ENCODE data around the gene CNTN5.
"Not testable (repeated sequence)": the region's sequence is repeated elsewhere in the genome, so short reads cannot be mapped to it uniquely, and the experiment has no call there.

Gene CNTN5

DNA sequence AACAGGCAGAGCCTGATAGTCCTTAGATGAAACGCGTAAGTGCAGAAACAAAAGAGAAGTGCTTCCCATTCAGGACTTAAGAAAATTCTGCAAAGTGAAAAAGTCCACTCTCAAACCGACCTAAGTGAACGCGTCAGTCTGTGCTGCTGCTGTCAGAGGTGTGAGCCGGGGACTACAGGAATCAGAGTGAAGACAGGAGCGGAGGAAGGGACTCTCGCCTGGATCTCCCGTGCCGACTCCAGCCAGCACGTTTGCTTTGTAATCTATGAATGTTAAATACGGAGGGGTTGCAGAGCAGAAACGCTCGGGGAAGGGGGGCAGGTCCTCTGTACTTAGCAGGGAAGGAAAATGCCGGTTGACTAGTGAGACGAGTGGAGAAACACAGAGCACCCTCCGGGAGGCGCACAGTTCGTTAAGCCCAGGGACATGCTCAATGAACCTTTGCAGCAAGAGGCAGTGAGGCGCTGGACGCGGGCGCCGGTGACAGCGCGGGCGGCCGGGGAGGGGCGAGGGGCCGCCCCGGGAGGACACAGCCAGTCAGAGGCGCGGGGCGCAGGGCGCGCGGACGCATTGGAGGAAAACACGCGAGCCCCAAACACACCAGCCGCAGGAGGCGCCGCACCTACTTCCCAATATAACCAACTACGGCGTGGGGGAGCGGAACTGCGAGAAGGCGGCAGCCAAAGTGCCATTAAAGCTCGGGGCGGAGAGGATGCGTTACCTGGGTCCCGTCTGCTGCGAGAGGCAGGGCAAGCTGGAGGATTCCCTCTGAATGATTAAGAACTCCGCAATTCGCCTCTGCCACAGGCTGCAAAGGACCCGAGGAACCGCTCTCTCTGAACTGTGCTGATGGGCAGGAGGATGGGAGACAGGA lies at the start of gene CNTN5:
TSS of gene CNTN5 (plus strand) at position 598 of the 874 bp plus-strand sequence.
- DNase-seq = no peak

DNA sequence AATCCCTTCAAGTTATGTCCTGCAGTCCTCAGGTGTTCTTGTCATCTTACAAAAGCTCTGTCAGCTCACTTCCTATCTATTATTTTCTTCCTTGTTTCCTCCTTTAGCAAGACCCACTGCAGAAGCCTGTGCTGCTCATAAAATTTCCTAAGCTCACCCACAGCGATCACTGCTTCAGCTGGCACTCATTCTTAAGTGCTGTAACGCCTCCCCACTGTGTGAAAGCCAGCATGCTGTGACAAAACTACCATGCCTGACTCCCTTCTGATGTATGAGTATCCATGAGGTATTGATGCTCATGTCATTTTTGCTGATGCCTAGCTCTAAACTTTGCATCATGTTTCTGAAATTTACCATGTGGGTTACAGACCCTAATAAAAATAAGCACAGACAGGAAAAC lies 41.5 kb upstream of the CNTN5 start:
- DNase-seq = no peak

DNA sequence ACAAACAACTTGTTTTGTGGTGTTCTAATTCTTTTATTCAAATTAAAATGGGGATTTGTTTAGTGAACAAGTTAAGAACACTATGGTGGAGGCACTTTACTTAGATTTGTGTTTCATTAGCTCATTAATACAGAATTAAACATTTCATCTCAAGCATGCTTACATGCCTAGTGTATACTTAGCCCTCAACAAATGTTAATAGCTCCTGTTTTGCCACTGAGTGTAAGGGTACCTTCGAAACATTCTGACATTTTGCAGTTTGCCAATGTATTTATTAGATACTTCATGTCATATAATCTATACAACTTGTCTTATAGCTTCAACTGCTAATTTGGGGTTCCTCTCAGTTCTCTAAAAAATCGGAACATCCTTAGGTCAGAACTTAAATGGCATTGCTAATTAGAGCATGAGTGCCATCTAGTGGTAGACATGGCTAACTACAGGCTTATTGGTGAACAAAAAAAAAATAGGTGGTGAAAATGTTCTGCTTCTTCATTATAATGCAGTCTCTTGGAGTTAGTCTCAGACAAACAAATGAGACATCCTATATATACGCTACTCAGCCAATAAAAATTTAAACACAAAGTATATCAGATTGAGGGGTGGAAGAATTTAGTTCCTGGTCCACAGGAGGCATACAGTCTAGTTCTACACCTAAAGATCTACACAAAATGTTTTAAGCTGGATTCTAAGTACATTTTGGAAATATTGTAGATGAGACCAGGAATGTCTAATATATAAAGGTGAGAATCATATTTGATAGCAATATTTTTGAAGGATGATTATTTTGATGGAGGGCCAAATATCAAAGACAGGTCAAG lies 4.9 kb upstream of the CNTN5 start:
- DNase-seq = no peak

- DNase-seq = no peak
Observed at GRCh38 chr11:99019696-99020095, 1.1 kb upstream of the CNTN5 start.

DNA sequence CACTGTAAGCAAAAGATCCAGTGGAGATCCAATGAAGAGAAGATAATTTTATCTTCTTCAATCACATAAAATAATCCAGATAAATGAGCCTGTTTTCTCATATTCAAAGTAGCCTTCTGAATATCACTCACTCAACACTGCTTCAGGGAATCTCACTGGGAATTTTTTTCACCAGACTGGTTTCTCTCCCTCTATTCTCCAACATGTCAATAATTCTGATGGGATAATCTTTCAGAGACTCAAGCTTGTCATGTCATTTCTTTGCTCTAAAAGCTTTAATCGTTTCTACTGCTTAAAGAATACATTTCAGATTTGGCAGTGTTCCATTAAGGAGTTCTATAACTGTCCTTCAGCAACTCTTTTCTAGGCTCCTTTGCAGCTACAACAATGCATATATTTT lies 16.3 kb downstream of the CNTN5 start:
- no peak for DNase-seq

DNA sequence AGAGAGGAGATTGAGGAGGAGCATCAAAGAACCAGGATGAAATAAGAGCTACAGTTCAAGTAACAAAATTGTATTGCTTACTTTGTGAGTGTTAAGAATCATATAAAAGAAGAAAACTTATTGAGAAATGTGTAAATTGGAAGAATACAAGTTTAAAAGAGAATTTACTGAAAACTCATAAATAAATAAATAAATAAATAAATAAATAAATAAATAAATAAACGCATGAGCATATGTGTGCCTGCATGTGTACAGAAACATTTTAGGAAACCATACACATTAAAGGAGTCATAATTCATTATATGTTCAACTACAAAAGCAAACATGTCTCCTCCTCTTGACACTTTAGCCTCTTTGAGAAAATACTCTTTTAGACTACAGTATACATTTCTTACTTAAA lies 42.6 kb downstream of the CNTN5 start:
- DNase-seq = no peak

GRCh38 chr11:99065121-99065520 lies 44.4 kb downstream of the CNTN5 start:
- no peak for DNase-seq

GRCh38 chr11:99066618-99067317 lies 46.0 kb downstream of the CNTN5 start:
- DNase-seq = no peak

GRCh38 chr11:99068832-99069231 lies 48.1 kb downstream of the CNTN5 start:
- DNase-seq = no peak

DNA sequence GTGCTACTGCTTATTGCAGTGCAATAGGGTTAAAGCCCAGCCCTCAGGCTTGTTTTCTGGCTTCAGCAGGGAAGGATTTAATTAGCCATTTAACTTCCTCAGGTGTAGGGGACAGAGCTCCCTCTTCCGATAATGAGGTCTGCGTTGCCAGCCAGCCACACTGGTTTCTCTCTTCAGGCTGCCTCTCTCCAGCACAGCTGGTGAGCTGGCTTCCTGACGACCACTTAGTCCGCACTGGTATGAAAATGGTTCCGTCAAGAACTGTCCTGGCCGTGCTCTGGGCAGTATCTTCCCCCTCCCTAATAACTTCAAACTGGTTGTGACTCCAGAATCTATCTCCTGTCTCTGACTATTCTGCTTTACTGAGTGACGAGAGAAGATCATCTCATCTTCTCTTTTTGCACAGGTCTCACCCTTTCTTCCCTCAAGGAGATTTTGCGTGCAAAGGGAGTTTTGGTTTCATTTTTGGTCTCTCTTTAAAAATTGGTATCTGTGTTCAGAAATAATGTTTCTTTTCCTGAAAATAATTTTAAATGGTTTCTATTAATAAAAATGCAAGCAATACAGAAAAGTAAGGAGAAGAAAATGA lies 49.2 kb downstream of the CNTN5 start:
- no peak for DNase-seq

DNA sequence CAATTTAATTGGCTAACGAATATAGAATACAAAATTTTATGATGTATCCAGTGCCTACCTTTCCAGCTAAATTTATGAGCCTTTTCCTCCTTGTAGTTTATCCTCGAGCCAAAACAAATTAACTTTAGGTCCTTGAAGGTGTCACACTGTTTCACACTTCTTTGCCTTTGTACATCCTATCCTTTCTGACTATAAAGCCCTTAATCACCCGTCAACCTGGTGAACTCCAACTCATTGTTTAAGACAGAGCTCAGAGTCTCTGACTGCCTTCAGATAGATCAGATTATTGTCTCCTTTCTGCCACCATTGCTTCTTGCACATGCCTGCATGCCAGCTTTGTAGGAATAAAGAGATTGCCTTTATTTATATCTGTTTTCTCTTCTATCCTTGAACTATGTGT lies 58.8 kb downstream of the CNTN5 start:
- no peak for DNase-seq

- no peak for DNase-seq
Observed at GRCh38 chr11:99080154-99080553, 59.4 kb downstream of the CNTN5 start.

- DNase-seq = no peak
Observed at GRCh38 chr11:99098258-99098657, 77.5 kb downstream of the CNTN5 start.

DNA sequence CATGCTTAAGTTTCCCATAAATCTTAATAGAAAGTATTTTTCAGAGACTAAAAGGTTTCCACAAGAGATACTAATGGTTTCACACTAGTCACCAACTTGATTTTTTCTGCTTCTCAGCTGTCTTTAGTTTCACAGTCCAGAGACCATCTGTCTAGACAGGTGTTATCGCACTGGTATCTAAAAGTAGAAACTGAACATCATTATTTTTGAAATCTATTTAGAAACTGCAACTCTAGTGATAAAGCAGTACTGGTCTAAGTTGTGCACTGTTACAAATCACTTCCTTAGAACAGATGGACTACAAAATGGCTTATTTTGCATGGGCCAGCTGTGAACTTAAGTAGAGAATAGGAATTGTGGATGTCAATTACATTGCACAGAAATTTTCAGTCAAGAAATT lies 78.0 kb downstream of the CNTN5 start:
- DNase-seq = no peak

- no peak for DNase-seq
Observed at GRCh38 chr11:99117603-99118002, 96.9 kb downstream of the CNTN5 start.

DNA sequence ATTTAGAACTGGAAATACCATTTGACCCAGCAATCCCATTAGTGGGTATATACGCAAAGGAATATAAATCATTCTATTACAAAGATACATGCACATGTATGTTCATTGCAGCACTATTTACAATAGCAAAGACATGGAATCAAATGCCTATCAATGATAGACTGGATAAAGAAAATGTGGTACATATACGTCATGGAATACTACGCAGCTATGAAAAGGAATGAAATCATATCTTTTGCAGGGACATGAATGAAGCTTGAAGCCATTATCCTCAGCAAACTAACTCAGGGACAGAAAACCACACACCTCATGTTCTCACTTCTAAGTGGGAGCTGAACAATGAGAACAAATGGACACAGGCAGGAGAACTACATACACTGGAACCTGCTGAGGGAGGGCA lies 113.1 kb downstream of the CNTN5 start:
- DNase-seq = not testable (repeated sequence)

GRCh38 chr11:99135508-99135907 lies 114.8 kb downstream of the CNTN5 start:
- DNase-seq = no peak

DNA sequence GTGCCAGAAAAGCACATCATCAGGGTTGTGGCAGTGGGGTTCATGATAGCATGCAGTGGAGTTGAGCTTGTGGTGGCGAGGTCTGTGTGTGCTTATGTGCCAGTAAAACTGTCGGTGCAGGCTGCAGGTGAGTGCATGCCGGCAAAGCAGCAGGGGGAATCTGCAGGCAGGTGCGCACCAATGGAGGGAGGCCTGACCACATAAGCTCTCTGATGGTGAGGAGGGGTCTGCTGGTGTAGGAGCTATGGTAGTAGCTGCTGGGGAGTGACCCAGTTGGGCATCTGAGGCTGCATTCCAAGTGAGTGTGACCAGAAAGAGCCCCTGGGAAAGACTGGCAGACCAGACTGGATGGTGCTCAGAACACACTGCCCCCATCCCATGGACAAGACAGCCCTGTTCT lies 121.5 kb downstream of the CNTN5 start:
- DNase-seq = no peak

GRCh38 chr11:99148352-99148751 lies 127.6 kb downstream of the CNTN5 start:
- no peak for DNase-seq

DNA sequence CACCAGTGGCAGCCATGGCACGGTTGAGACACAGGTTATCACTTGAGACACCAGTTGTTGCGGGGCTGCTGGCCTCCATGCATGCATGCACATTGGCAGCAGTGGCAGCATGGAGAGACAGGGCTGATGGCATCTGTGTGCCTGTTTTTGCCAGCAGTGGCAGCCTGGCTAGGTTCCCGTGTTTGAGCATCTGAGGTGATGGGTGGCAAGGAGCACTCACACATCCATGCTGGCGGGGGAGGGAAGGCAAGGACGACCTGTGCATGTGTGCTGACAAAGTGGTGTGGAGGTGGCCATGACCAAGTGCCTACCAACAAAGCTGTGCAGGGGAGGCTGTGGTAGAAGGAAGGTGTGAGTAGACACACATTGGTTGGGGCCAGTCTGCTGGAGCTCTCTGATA lies 133.5 kb downstream of the CNTN5 start:
- no peak for DNase-seq

DNA sequence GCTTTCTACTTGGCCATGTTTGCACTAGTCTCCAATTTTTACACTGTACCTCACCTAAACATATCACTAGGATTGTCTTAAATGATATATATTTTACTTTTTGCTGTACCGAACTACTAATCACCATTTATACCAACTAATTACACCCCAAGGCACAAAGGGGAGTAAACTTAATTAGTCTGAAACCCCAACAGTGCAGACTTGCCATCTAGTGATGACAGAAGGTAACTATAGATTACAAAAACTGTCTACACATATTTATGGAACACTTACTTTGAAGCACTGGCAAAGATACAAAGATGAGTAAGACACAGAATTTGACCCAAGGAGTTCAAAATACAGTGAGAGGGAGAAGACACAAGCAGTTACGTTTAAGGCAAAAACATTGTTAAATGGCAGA lies 139.7 kb downstream of the CNTN5 start:
- no peak for DNase-seq

DNA sequence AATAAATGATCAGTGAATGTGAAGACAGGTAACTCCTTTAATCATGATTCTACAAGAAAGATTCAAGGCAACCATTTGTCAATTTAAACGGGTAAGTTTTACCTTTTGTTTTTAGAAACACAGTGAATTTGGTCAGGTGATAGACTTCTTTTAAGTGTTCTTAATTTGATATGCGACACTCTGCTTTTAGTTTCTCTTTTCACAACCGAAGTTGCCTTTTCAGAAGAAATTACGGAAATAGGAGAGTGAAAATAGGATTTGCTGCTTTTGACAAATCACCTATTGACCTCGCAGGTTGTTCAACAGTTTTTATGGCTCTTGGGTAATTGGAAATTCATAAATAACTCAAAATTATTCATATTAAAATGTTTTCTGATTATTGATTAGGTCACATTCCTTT lies 142.1 kb downstream of the CNTN5 start:
- DNase-seq = no peak

DNA sequence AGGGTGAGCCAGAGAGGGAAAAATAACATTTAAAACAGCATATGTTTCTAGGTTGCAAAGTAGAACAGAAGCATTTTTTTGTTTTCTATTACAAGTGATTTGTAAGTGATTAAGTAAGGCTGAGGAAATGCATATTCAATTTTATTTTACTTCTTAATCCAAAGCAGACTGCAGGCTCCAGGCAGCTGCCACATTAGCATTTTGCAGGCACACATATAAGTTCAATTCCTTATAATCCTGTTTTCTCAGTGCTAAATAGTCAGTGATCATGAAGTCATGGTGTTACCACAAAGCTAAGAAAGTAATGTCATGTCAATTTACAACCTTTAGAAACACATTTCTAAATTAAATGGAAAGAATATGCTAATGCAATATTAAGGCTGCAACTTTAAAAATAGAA lies 149.8 kb downstream of the CNTN5 start:
- no peak for DNase-seq

Data from NCI-H2227 treated with DMSO at 0.1 percent for 48 hours (cell line).